GM12892 (cell line): ENCODE data around the gene B4GALNT1.

ENCODE experiments used
- DNase-seq: peaks from one replicate; pipeline ENCODE4 v3.0.0; 2011; ENCODE audit not compliant: insufficient read length
- FAIRE-seq: peaks from 2 replicates; lab custom pipeline; 2011; peaks lifted over from hg19 to GRCh38; lab: Jason Lieb, UNC
- POLR2A ChIP-seq: IDR thresholded peaks from 2 replicates; pipeline ENCODE4 v1.6.1; 2011; ENCODE audit warnings: low read depth, low read length, control low read depth
- POLR2AphosphoS5 ChIP-seq: IDR thresholded peaks from 2 replicates; pipeline ENCODE4 v1.6.1; 2011; ENCODE audit warnings: low read depth, low read length, control low read depth
- TAF1 ChIP-seq: IDR thresholded peaks from 2 replicates; pipeline ENCODE4 v1.6.1; 2011; ENCODE audit warnings: low read depth, mild to moderate bottlenecking, control low read depth, low read length, borderline replicate concordance

B4GALNT1 gene

GRCh38 chr12:57630891-57631433 lies 2.0 kb downstream of the B4GALNT1 start:
- DNase-seq (no peak), FAIRE-seq (no peak)
- TF ChIP-seq POLR2AphosphoS5 (no peak), TAF1 (no peak), POLR2A (no peak)

GRCh38 chr12:57629897-57630471 lies 3.0 kb downstream of the B4GALNT1 start:
- no peak for TF ChIP-seq POLR2A
- no peak for TF ChIP-seq TAF1
- no peak for TF ChIP-seq POLR2AphosphoS5
- FAIRE-seq, result no peak
- no peak for DNase-seq

- FAIRE-seq (no peak), DNase-seq (no peak)
- TF ChIP-seq POLR2A (no peak), POLR2AphosphoS5 (no peak), TAF1 (no peak)
These were observed 4.5 kb downstream of the B4GALNT1 start for GRCh38 chr12:57628280-57629191.

- FAIRE-seq (no peak), DNase-seq (no peak)
- TF ChIP-seq TAF1 (no peak), POLR2A (no peak), POLR2AphosphoS5 (no peak)
These were observed 5.3 kb downstream of the B4GALNT1 start for GRCh38 chr12:57627501-57628279.

- TF ChIP-seq POLR2AphosphoS5, result no peak
- no peak for TF ChIP-seq TAF1
- FAIRE-seq (no peak), DNase-seq (no peak)
These were observed 6.0 kb downstream of the B4GALNT1 start for GRCh38 chr12:57626921-57627445.

- no peak for TF ChIP-seq TAF1
- TF ChIP-seq POLR2A, result no peak
- TF ChIP-seq POLR2AphosphoS5, result no peak
- FAIRE-seq, result no peak
- DNase-seq, result no peak
These were observed 6.7 kb downstream of the B4GALNT1 start for GRCh38 chr12:57626111-57626920.

GRCh38 chr12:57625261-57626032 lies 7.6 kb downstream of the B4GALNT1 start:
- DNase-seq (no peak), FAIRE-seq (no peak)
- TF ChIP-seq TAF1 (no peak), POLR2AphosphoS5 (no peak)

GRCh38 chr12:57624441-57625220 lies 8.4 kb downstream of the B4GALNT1 start:
- FAIRE-seq, result no peak
- no peak for DNase-seq
- TF ChIP-seq POLR2AphosphoS5 (no peak), POLR2A (no peak), TAF1 (no peak)

- DNase-seq (no peak), FAIRE-seq (no peak)
- TF ChIP-seq POLR2AphosphoS5 (no peak), TAF1 (no peak), POLR2A (no peak)
These were observed 9.1 kb downstream of the B4GALNT1 start for GRCh38 chr12:57623811-57624390.
